Fibroblast of lung (primary cell): ENCODE measurements around the gene WIPF3.

ENCODE experiments used
- EZH2 ChIP-seq: IDR thresholded peaks from 2 replicates; pipeline ENCODE4 v1.5.1; 2012; ENCODE audit warnings: low read length, control low read depth, mild to moderate bottlenecking; ENCODE audit errors: missing control alignments
- TF ChIP-seq, protein P1 (sequence below), 2 donors: IDR thresholded peaks in 1 of 2; conservative IDR thresholded peaks in 1 of 2; 1 replicate in 1 of 2; 2 replicates in 1 of 2; pipeline ENCODE4 v1.5.1; 2011 to 2012; ENCODE audit warnings: low read length in 2 of 2, control low read depth in 1 of 2, inconsistent platforms in 1 of 2, low read depth in 1 of 2, mild to moderate bottlenecking in 1 of 2

DNA sequence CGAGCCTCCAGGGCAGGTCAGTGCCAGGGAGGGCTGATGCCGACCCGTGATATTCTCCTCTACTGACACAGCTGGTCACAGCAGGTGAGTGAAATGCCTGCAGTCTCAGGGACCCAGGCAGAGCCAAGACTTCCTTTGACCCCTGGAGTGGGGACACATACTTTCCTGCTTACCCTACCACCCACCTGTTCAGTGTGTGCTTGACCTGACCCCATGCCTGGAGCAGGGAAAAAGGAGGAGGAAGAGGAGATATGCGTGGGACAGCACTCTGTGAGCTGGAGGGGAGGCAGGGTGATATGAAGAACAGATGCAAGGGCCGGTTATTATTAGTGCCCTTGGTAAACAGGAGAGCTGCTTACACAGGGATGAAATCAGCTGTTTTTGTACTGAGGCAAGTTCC is 40.8 kb upstream of the WIPF3 start:
- TF ChIP-seq EZH2, result no peak
- TF ChIP-seq, protein P1, sequence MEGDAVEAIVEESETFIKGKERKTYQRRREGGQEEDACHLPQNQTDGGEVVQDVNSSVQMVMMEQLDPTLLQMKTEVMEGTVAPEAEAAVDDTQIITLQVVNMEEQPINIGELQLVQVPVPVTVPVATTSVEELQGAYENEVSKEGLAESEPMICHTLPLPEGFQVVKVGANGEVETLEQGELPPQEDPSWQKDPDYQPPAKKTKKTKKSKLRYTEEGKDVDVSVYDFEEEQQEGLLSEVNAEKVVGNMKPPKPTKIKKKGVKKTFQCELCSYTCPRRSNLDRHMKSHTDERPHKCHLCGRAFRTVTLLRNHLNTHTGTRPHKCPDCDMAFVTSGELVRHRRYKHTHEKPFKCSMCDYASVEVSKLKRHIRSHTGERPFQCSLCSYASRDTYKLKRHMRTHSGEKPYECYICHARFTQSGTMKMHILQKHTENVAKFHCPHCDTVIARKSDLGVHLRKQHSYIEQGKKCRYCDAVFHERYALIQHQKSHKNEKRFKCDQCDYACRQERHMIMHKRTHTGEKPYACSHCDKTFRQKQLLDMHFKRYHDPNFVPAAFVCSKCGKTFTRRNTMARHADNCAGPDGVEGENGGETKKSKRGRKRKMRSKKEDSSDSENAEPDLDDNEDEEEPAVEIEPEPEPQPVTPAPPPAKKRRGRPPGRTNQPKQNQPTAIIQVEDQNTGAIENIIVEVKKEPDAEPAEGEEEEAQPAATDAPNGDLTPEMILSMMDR (conservative IDR thresholded peaks at IDR 0.05 in 1 of 2, IDR thresholded peaks at IDR 0.05 in 1 of 2; ENCODE audit: low read depth in 1 of 2, low read length in 2 of 2), result no peak
